Thyroid gland (tissue), 4 donors: ENCODE measurements around the gene UQCR11. TPM values are rescaled to one million over a fixed set of nuclear protein-coding genes. Genes with fewer than 3 reads are reported as not detected.
"Not testable (repeated sequence)": the region's sequence is repeated elsewhere in the genome, so short reads cannot be mapped to it uniquely, and the experiment has no call there.

Source experiments
- DNase-seq, 2 donors: peaks; one replicate each; pipeline ENCODE4 v3.0.0-alpha.2; 2019
- H3K27ac ChIP-seq, 3 donors: fragments of 200-600 bp; sonication (generic); 1 replicate in 2 of 3; 2 replicates in 1 of 3; pipeline ENCODE4 v1.5.1; 2016 to 2019; ENCODE audit warnings: mild to moderate bottlenecking in 1 of 3, moderate library complexity in 1 of 3
- H3K27me3 ChIP-seq: fragments of 200-600 bp; sonication (generic); one replicate; pipeline ENCODE4 v1.5.1; 2019
- H3K36me3 ChIP-seq, 2 donors: fragments of 200-600 bp; sonication (generic); one replicate each; pipeline ENCODE4 v1.5.1; 2016 to 2019
- H3K4me1 ChIP-seq, 2 donors: fragments of 200-600 bp; sonication (generic); one replicate each; pipeline ENCODE4 v1.5.1; 2017 to 2019
- H3K4me3 ChIP-seq, 3 donors: fragments of 200-600 bp; sonication (generic); replicated peaks in 1 of 3; 1 replicate in 2 of 3; 2 replicates in 1 of 3; pipeline ENCODE4 v1.5.1; 2016; ENCODE audit warnings: mild to moderate bottlenecking in 1 of 3
- H3K9me3 ChIP-seq: fragments of 200-600 bp; sonication (generic); one replicate; pipeline ENCODE4 v1.5.1; 2017
- CTCF ChIP-seq, 6 experiments: fragments of 200-600 bp in 3 of 6; fragments of 450-650 bp in 3 of 6; sonication (generic) in 3 of 6; IDR thresholded peaks; one replicate each; pipeline ENCODE4 v1.5.1; 2016 to 2019; ENCODE audit warnings: antibody characterized with exemption in 6 of 6, mild to moderate bottlenecking in 2 of 6, inconsistent platforms in 1 of 6, moderate library complexity in 1 of 6
- POLR2A ChIP-seq, 2 donors: fragments of 450-650 bp; IDR thresholded peaks; one replicate each; pipeline ENCODE4 v1.6.1; 2017; ENCODE audit warnings: antibody characterized with exemption in 2 of 2, mild to moderate bottlenecking in 2 of 2, moderate library complexity in 1 of 2
- WGBS, 2 donors: methylation state at CpG; one replicate each; pipeline ENCODE4 v1.1.5; 2017; 5-methylcytosine and 5-hydroxymethylcytosine counted together
- intact Hi-C: fragments of 100-400 bp; cut with DNase I; formaldehyde crosslinking; loops from one replicate; pipeline ENCODE4 v1.15.1; 2023
- total RNA-seq, 4 donors: library from RNA; depleted of rRNA; stranded (reverse); fragments of >200 nt; gene quantifications; one replicate each; pipeline ENCODE4 v1.2.3, GENCODE V29; 2016

Gene UQCR11
- total RNA-seq, 4 donors from 2014 or later, result 52.0 to 154 (median 61.9) TPM

- 90 to 97% methylated on average over 12 of the region's 16 CpGs for WGBS, 2 donors
- H3K36me3 ChIP-seq, result no peaks in the 10 kb centered on the region
Observed at GRCh38 chr19:1644070-1644469, 38.8 kb upstream of the UQCR11 start.

DNA sequence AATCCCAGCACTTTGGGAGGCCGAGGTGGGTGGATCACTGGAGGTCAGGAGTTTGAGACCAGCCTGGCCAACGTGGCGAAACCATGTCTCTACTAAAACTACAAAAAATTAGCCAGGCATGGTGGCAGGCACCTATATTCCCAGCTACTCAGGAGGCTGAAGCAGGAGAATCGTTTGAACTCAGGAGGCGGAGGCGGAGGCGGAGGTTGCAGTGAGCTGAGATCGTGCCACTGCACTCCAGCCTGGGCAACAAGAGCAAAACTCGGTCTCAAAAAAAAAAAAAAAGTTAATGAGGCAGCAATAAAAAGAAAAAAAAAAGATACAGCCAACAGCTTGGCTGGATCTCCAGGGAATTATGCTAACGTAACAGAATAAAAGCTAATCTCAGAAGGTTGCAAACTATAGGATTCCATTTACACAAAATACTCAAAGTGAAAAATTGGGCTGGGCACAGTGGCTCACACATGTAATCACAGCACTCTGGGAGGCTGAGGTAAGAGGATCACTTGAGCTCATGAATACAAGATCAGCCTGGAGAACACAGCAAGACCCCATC lies 35.7 kb upstream of the UQCR11 start:
- WGBS, 2 donors, result 91 to 92% methylated on average over 10 of the region's 10 CpGs
- H3K9me3 ChIP-seq, H3K4me3 ChIP-seq, intact Hi-C loops, H3K27ac ChIP-seq, H3K36me3 ChIP-seq, DNase-seq, H3K27me3 ChIP-seq, H3K4me1 ChIP-seq: not testable (repeated sequence)

More at GRCh38 chr19:1644070-1644469, 38.8 kb upstream of the UQCR11 start:
- no peak overlapping the region for H3K27ac ChIP-seq
- H3K9me3 ChIP-seq, result no peaks in the 10 kb centered on the region
- intact Hi-C loops, result no loop called here
- TF ChIP-seq CTCF (IDR thresholded peaks at IDR 0.05) (no peak), POLR2A (IDR thresholded peaks at IDR 0.05) (no peak)
- DNase-seq, result no peak
- H3K27me3 ChIP-seq, result no peaks in the 10 kb centered on the region
- peaks cover 10 to 11% of the 10 kb centered on the region in 2 donors for H3K4me1 ChIP-seq
- H3K4me3 ChIP-seq, result no peak overlapping the region

DNA sequence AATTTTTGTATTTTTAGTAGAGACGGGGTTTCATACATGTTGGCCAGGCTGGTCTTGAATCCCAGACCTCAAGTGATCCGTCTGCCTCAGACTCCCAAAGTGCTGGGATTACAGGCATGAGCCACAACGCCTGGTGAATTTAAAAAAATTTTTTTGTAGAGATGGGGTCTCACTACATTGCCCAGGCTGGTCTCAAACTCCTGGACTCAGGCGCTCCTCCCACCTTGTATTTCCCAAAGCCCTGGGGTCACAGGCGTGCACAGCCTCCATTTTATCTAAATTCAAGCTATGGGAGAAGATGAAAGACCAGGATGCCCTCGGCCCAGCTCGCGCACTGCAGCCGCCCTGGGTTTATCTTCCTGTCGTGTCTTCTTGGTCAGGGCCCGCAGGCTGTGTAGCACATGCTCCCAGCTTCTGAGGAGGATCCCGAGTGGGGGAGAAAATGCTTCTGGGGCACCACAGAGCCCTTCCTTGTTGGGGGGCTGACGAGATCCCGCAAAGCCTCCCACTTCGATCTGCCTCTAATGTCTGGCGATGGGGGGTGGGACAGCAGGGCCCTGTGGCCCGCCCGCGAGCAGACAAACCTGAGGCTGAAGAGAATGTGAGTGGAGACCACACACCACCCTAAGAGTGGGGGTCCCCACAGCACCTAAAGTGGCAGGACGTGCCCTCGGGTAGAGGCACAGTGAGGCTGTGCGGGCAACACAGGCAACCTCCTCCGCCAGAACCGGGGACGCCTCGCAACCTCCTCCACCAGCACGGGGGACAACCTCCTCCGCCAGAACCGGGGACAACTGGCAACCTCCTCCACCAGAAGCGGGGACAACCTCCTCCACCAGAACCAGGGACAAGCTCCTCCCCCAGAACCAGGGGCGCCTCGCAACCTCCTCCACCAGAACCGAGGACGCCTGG lies 31.3 kb upstream of the UQCR11 start:
- TF ChIP-seq CTCF (IDR thresholded peaks at IDR 0.05) (no peak), POLR2A (IDR thresholded peaks at IDR 0.05) (no peak)
- WGBS, 2 donors, result 97 to 98% methylated on average over 26 to 34 of the region's 34 CpGs
- Histone ChIP-seq H3K4me3 (no peak overlapping the region), H3K27ac (no peak overlapping the region), H3K27me3 (no peaks in the 10 kb centered on the region), H3K9me3 (no peaks in the 10 kb centered on the region), H3K36me3 (peaks cover 5 to 8% of the 10 kb centered on the region in 2 donors), H3K4me1 (no peaks in the 10 kb centered on the region)
- DNase-seq, result no peak
- intact Hi-C loops, result no loop called here

DNA sequence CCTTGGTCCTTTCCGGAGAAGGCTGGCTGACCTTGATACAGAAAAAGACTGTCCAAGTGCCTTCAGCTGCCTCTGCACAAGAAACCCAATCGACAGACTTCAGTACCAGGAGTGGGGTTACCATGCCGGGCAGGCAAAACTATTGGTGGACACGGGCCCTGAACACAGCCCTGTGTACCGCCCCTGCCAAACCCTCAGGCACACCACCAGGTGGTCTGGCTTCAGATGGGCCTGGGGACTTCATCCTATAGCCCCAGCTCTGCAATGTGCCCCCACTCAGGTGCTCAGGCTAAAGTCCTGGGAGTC lies 29.6 kb upstream of the UQCR11 start:
- Histone ChIP-seq H3K27ac (no peak overlapping the region), H3K36me3 (peaks cover 7 to 8% of the 10 kb centered on the region in 2 donors), H3K4me3 (no peak overlapping the region), H3K4me1 (no peaks in the 10 kb centered on the region), H3K9me3 (no peaks in the 10 kb centered on the region), H3K27me3 (no peaks in the 10 kb centered on the region)
- DNase-seq, result no peak
- TF ChIP-seq CTCF (IDR thresholded peaks at IDR 0.05) (no peak), POLR2A (IDR thresholded peaks at IDR 0.05) (no peak)
- intact Hi-C loops, result no loop called here
- WGBS, 2 donors, result 93 to 100% methylated on average over 1 to 3 of the region's 5 CpGs

- no peaks in the 10 kb centered on the region for H3K4me1 ChIP-seq
- WGBS, 2 donors, result 92 to 95% methylated on average over 16 to 19 of the region's 19 CpGs
- H3K9me3 ChIP-seq, result no peaks in the 10 kb centered on the region
- no peak overlapping the region for H3K4me3 ChIP-seq
- H3K27me3 ChIP-seq, result no peaks in the 10 kb centered on the region
- intact Hi-C loops, result no loop called here
- H3K27ac ChIP-seq, result no peak overlapping the region
- no peak for DNase-seq
- no peak for TF ChIP-seq CTCF (IDR thresholded peaks at IDR 0.05)
- TF ChIP-seq POLR2A (IDR thresholded peaks at IDR 0.05), result no peak
- peaks cover 7 to 8% of the 10 kb centered on the region in 2 donors for H3K36me3 ChIP-seq
Observed at GRCh38 chr19:1634242-1634937, 29.1 kb upstream of the UQCR11 start.
